GM12874 (cell line): ENCODE data around the gene PLCL1.

ENCODE experiments used
- CTCF ChIP-seq: IDR thresholded peaks from 2 replicates; pipeline ENCODE4 v1.5.1; 2011; ENCODE audit warnings: low read depth, mild to moderate bottlenecking, control low read depth, low read length, moderate library complexity; ENCODE audit not compliant: insufficient read depth

PLCL1 gene

GRCh38 chr2:197946562-197946961 is 142.2 kb downstream of the PLCL1 start:
- no peak for TF ChIP-seq CTCF

DNA sequence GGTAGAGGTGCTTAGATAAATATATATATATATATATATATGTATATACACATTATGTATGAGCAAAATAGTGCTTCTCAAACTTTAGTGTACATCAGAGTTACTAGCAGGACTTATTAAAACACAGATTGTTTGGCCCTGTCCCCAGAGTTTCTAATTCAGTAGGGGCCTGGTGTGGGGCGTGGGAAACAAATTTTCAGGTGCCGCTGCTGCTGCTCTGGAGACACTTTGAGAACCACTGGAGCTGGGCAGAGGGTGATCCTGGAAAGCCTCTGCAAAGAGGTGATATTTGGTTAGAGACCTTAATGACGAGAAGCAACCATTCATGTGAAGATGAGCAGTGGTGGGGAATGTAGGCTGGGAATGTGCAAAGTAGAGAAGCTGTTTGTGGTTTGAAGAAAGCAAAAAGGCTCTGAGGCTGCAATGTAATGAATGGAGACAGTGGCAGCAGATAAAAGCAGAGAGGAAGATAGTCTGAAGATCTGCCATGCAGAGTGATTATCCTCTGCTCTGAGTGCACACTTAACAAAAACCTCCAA is 142.9 kb downstream of the PLCL1 start:
- TF ChIP-seq CTCF = no peak

GRCh38 chr2:197949224-197949623 is 144.8 kb downstream of the PLCL1 start:
- TF ChIP-seq CTCF = no peak

- TF ChIP-seq CTCF = no peak
These were observed 145.6 kb downstream of the PLCL1 start for GRCh38 chr2:197950006-197950405.

GRCh38 chr2:197950724-197951123 is 146.3 kb downstream of the PLCL1 start:
- TF ChIP-seq CTCF = no peak

- no peak for TF ChIP-seq CTCF
These were observed 148.3 kb downstream of the PLCL1 start for GRCh38 chr2:197952540-197953202.

DNA sequence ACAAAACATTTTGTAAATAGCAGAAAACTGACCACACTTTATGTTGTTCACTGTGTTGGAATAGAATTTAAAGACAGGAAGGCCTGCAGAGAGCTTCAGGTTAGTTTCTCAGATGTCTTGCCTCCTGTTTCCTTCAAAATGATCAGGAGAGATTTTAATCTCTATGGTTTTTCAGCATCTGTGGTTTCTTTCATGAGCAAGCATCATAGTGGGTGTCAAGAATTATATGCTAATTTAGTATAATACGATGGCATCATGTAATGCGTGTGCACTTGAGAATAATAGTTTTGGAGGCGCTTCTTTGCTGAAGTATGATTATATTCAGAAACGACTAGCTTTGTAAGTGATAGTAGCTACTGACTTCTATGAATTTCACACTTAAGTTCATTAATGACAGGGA is 149.9 kb downstream of the PLCL1 start:
- TF ChIP-seq CTCF = no peak
